ELR (cell line): ENCODE results near the gene MICU2.
A peak's percentile ranks its signal among the peaks of the same experiment; 100 is the strongest.

ENCODE experiments used
- DNase-seq: peaks from one replicate; pipeline ENCODE4 v3.0.0-alpha.2; 2015; ENCODE audit warnings: low read depth

The MICU2 gene

DNA sequence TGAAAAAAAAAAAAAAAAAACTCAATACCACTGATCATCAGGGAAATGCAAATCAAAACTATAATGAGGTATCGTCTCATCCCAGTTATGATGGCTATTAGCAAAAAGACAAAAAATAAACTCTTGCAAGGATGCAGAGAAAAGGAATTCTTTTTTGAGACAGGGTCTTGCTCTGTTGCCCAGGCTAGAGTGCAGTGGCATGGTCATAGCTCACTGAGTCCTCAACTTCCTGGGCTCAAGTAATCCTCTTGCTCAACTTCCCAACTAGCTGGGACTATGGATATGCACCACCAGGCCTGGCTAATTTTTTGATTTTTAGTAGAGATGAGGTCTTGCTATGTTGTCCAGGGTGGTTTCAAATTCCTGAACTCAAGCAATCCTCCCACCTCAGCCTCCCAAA, 59.5 kb downstream of the MICU2 start:
- no peak for DNase-seq

DNA sequence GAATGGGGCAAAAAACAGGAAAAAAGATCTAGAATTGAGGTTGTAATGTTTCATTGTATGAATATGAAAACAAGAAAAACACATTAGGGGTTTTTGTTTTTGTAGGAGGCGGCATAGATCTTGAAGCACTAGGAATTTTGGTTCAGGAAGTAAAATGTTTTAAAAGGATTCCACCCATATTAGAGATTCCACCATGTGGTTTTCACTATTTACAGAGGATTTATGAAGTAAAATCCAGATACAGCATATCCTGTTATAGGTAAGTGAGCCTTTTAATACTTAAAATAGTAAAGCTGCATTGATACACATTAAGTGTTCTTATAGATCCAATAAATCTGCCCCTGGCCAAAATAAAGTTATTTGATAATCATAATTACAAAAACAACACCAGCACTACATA, 61.4 kb downstream of the MICU2 start:
- DNase-seq = no peak

DNA sequence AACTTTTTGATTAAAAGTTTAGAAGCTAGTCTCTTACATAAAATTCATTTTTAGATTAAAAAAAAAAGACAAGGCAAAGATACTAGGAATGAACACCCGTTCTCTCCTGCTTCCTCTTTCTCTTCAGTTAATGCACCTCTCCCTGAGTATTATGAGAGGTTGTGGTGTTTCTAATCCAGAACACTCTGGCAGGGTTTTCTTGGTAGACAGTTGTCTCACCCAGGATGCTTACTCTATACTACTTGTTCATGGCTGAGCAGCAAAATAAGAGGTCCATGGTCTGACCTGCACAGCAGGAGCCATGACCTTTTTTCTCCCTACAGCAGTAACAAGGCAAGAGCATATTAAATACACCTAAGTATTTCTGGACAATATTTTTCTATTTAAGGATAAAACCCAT, 62.0 kb downstream of the MICU2 start:
- no peak for DNase-seq

DNA sequence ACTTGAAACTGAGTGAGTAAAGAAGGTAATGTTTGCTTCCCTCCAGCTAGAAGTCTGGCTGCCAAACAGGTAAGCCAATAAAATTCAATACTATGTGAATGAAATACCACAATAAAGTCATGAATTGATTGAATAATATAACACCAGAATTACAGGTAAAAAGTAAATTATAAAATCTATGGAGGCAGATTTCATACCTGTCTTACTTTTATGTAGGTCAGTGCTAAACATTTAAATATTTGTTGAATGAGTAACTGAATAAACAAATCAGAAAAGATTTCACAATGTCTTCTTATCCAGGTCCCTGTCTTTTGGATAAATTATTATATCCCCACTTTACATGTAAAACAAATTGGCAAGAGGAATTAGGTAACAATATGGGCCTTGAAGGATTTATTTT, 62.7 kb downstream of the MICU2 start:
- DNase-seq = peak; percentile 8

DNA sequence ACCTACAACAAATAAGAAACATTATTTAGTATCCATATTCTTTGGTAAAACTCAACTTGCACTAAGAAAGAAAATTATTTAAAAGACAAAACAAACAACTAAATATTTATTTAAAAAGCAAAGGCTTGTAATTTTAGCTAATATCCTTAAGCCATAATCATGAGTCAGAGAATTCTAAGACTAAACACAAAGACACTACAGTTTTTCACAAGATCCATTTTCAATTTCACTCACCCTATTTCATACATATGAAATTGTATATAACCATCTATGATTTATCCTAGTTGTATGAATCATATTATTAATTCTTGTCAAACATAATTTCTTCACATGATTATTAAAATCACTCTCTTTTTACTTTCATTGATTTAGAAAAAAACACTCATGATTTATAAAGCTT, 64.3 kb downstream of the MICU2 start:
- no peak for DNase-seq

DNA sequence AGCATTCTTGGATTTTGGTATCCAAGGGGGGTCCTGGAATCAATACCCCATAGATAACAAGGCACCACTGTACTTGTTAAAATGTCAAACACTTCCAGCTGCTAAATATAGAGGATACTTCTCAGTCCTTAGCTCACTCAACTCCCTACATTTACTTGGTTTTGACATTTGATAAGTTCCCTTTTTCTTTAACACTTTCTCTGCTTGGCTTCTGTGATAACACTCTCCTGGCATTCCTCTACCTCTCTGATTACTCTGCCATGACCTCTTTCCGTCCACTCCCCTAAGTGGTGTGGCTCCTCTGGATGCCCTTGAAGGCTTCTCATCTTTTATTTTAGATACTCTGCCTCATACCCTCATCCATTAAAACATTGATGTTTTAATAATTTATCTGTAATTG, 65.2 kb downstream of the MICU2 start:
- DNase-seq = no peak

DNA sequence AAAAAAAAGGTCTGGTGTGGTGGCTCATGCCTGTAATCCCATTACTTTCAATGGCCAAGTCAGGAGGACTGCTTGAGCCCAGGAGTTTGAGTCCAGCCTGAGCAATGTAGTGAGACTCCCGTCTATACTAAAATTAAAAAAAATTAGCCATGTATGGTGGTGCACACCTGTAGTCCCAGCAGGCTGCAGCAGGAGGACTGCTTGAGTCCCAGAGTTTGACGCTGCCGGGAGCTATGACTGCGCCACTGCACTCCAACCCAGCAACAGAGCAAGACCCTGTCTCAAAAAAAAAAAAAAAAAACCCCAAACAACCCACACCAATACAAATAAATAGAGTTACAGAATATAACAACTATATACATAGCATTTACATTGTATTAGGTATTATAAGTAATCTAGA, 65.7 kb downstream of the MICU2 start:
- no peak for DNase-seq

DNA sequence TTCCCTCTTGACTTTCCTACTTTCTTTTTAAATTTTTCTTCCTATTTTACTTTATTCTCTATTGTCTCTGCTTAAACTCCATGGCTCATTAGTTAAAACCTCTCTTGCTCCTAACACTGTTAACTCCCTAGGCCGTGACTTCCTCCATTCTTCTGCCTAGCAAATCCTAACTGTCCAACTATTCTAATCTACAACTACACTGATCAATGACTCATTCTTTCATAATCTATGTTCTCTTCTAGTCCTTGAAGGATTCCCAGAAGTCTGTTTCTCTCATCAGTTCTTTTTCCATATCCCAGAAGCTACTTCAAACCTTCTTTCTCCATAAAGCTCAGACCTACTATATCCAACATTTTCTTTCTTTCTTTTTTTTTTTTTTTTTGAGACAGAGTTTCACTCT, 66.9 kb downstream of the MICU2 start:
- DNase-seq = peak; percentile 14

DNA sequence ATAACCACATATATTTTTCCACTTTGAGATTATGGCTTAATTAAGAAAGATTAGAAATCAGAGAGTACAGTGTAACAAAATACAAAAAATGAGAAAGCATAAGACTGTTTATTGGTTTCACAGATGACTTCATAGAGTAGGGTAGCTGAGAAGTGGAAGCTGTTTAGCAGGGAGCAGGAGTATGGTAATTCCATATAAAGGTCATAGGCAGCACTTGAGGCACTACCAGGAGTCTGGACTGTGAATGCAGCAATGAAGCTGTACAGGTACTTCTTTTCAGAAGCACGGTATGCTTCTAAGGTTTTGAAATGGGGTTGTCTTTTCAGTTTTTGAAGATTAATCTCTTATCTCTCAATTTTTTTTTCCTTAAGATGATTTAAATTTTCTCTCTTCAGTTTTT, 69.2 kb downstream of the MICU2 start:
- no peak for DNase-seq

DNA sequence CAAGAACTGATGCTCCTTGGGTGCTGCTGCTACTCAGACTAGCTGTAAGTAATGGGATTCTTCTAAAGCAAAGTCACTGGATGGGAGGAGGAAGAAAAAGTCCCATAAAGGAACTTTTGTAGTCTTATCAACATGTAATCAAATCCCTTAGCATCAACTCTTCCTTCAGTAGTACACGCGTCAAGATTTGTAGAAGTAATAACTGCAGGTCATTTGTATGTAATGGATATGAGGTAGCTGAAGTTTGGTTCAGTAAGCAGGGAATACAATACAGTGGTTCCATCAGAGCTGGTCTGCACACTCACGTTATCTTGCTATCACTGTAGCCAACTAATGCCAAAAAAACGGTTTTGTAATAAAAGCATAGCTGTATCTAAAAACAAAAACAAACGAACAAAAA, 72.5 kb downstream of the MICU2 start:
- DNase-seq = no peak

DNA sequence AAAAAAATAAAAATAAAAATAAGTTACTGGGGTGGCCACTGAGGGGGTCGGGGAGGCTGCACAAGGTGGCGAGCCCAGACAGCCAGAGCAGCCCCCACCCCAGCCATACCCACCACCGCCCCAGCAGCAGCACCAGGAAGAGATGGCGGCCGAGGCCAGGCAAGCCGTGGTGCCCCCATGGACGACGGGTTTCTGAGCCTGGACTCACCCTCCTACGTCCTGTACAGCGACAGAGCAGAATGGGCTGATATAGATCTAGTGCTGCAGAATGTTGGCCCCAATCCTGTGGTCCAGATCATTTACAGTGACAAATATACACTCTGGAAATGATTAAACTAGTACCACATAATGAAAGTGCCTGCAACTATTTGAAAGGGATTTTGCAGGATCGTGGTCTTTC, 73.3 kb downstream of the MICU2 start:
- no peak for DNase-seq

DNA sequence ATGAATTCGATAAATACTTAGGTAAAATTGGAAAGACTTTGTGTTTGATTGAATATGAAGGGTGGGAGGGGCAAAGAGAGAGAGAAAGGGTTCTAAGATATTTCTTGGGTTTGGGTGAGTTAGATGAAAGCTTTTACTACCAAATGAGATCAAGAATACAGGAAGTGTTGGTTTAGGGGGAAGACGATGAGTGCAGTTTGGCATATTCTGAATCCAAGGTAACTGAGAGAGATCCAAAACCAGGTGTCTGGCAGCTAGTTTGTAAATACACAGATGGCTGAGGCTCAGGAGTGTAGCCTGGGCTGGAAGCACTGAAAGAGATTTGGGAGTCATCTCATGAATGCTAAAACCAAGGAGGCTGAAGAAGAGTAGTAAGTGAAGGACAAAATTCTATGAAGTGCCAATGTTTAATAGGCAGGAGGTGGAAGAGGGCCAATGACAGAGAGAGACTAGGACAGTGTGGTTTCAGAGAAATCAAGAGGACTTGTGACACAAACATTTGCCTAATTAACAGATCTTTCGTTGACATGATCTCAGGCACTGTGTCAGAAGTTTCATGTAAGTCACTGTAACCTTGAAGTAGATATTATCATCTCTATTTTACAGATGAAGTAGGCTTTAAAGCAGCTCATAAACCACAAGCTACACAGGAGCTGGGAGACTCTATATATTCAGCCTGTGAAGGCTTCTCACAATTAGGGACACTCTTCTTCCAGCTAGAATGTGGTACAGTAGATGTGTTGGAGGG, 74.7 kb downstream of the MICU2 start:
- no peak for DNase-seq

DNA sequence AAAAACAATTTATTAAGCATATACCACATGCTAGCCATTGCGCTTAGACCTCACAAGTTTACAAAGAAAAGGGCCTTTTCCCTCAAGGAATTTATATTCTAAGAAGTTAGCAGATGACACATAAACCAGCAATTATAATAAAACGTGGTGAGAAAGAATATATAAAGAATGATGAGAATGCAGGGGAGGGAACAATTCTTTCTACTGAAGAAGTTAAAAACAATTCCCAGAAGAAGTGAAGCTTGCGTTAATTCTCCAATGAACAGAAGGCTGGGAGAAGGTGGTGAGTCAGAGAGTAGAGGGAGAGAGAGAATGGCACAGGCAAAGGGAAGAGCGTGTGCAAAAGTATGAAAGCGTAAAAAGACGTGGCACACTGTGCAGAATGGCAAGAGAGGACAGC, 75.4 kb downstream of the MICU2 start:
- peak; percentile 50 for DNase-seq

DNA sequence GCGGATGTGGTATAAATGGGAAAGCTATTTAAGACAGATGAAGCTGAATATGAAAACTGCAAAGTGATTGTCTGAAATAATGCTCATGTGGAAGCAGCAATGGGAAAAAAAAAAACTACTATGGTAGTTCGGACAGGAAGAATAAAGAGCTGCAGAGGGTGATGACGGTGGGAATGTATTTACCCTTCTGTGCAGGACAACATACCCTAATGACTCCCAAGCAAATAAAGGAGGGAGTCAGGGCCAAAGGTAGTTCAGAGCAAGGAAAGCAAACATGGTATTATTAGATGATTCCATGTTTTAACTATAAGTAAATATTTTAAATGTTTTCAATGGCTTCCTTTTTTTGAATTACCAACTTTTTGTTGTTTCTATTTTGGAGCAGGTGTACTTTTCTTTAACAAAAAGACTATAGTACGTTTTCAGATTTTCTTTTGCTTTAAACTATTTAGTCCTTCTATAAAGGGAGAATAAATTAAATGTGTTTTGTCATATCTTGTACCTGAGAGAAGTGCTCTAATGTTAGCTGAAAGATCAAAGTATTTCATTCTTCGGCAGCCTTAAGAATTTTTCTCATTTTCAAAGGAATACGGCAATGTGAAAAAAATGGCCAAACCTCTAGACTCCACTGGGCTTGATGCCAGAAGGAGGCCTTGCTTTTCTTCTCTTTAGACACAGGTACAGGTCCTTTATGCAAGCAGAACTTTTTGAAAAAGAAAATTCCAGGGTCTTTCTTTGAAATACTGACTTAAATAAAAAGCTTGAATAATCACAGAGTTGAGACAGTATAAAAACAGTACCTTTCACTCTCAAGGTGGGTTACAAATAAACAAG, 77.0 kb downstream of the MICU2 start:
- DNase-seq = no peak

DNA sequence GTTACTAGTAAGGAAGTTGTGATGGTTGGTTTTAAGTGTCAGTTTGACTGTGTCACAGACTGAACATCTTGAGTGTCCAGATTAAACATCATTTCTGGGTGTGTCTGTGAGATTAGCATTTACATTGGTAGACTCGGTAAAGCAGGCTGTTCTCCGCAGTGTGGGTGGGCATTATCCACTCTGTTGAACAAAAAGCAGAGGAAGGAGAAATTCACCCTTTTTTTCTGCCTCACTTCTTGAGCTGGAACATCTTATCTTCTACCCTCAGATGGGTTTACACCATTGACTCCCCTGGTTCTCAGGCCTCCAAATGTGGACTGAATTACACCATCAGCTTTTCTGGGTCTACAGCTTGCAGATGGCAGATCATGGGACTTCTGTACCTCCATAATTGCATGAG, 81.1 kb downstream of the MICU2 start:
- no peak for DNase-seq

DNA sequence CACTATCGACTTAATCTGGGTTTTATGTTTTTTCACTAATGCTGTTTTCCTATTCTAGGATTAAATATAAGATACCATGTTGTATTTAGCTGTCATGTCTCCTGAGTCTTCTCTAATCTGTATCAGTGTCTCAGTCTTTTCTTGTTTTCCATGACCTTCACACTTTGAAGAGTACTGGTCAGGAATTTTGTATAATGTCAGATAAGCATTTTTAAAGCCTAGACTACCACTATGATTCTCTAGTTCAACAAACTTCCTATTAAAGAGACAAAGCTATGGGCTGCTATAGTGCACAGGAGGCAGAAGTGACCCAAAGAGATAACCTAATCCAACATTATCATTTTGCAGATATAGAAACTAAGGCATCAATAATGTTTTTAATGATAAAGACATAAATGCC, 81.8 kb downstream of the MICU2 start:
- no peak for DNase-seq

DNA sequence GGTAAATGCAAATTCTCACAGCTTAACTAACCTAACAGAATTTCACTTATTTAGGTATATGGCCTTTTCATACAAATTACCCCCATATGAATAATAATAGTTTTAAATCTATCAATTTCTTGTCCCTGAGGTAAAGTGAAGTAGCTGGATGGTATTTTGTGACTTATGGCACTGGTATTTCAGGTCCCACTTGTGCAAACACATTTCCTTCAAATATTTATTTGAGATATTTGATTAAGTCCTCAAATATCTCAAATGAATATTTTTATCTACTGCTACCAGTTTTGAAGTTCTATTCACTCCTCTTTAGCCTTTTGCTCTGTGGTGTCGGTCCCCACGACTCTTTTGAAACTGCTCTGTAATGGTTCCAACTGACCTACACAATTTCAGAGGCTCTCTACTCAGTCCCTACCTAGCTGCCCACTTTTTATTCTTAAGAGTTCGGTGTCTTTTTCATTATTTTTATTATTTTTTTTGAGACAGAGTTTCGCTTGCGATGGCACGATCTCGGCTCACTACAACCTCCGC, 85.3 kb downstream of the MICU2 start:
- no peak for DNase-seq

DNA sequence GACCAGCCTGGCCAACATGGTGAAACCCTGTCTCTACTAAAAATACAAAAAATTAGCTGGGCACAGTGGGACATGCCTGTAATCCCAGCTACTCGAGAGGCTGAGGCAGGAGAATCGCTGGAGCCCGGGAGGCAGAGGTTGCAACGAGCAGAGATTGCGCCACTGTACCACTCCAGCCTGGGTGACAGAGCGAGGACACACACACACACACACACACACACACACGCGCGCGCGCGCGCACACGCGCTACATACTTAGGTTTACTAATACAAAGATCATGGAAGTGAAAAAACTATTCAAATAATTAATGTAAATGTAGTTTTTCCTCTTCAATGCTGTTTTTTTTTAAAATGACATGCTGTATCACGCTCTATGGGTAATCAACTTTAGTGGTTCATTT, 86.4 kb downstream of the MICU2 start:
- DNase-seq = no peak

DNA sequence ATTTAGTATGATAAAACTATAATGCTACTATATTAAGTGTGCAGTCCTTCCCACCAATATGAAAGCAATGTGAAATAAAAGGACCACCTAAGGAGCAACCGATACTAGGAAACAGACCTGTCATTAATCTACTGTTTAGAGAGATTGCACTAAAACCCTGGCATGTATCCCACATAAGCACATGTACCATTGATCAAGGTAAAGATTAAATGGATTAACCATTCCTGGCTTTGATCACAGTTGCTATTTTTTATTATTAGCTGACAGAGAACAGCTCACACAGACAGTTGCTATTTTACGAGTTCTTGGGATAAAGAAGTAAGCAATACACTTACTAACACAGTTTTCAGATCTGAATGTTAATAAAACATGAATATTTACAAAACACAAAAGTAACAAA, 87.2 kb downstream of the MICU2 start:
- DNase-seq = no peak

DNA sequence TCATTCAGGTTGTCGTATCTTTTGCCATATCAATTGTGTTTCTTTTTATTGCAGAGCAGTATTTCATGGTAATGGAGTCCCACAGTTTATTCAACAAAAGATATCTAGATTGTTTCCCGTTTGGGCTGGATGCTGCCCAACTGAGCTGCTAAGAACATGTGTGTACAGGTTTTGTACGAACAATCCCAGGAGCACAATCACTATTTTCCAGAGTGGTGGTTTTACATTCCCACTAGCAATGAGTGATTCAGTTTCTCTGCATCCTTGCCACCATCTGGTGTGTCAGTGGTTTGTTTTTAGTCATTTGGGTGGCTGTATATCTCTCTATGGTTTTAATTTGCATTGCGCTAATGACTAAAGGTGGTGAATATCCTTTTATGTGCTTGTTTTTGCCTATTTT, 92.1 kb downstream of the MICU2 start:
- DNase-seq = no peak

DNA sequence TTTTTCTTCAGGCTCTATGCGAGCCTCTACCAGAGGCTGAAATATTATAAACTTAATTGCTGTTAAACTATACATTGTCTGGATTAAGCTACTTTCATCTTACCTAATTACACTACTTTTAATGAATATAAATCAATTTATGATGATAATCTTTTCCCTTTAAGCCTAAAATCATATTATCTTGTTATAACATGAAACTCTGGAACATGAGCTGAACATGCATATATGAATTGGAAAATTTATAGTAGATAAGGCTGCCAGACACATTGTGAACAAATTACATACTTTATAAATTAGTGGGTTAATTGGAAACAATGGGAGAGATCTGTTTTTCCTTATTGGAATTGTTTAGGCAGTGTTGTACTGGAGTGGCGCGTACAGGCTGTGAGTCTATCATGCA, 99.6 kb downstream of the MICU2 start:
- no peak for DNase-seq

DNA sequence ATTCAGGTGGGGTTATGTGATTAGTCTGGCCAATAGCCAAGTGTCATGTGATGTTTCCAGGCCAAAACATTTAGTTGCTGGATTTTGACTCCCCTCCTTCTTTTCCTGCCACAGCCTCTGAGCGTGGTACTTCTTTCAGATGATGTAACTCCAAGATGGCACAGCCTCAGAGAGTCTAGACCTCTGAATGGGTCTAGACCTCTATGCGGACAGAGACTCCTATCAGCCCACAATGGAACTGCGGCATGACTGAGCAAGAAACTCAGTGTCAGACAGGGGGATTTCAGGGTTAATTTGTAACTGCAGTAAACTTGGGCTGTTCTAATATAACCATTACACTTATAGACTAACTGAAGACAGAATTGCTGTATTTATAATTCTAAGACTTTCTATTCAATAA, 102.3 kb downstream of the MICU2 start:
- no peak for DNase-seq

DNA sequence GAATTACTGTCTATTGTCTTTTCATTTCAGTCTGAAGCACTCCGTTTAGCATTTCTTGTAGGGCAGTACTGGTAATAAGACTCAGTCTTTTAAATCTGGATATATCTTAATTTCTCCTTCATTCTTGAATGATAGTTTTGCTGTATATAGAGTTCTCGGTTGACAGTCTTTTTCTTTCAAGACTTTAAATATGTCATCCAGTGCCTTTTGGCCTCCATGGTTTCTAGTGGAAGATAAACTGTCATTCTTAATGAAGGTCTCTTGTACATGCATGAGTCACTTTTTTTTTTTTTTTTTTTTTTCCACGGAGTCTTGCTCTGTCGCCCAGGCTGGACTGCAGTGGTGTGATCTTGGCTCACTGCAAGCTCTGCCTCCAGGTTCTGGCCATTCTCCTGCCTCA, 117.6 kb downstream of the MICU2 start:
- no peak for DNase-seq

DNA sequence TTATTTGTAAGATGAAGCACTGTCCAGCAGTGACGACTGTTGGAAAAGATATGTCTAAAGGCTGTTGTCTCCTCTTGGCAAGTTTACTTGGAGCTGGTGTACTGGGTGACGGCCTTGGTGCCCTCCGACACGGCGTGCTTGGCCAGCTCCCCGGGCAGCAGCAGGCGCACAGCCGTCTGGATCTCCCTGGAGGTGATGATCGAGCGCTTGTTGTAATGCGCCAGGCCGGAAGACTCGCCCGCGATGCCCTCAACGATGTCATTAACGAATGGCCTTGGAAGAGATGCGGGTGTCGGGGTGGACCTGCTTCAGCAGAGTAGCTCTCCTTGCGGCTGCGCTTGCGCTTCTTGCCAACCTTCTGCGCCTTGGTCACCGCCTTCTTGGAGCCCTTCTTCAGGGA, 120.2 kb downstream of the MICU2 start:
- DNase-seq = no peak
